Smooth muscle cell (in vitro differentiated cells): Measurements from ENCODE around the gene PTDSS2. TPM values are rescaled to one million over a fixed set of nuclear protein-coding genes. Genes with fewer than 3 reads are reported as not detected.

Experiments used
- DNase-seq: peaks from one replicate; lab custom pipeline; 2025; ENCODE audit not compliant: unreplicated experiment; lab: John Stamatoyannopoulos, UW
- H2AFZ ChIP-seq: fragments of 200-600 bp; sonication (generic); 2 replicates; pipeline ENCODE4 v1.6.0; 2016; ENCODE audit warnings: antibody characterized with exemption, low read depth, mild to moderate bottlenecking
- H3F3A ChIP-seq: fragments of 200-600 bp; sonication (generic); 2 replicates; pipeline ENCODE4 v1.6.0; 2017; ENCODE audit warnings: antibody characterized with exemption, low read depth
- H3K27ac ChIP-seq: fragments of 200-600 bp; sonication (generic); 2 replicates; pipeline ENCODE4 v1.5.1; 2016; ENCODE audit warnings: low read depth, mild to moderate bottlenecking
- H3K27me3 ChIP-seq: fragments of 200-600 bp; sonication (generic); 2 replicates; pipeline ENCODE4 v1.6.1; 2016; ENCODE audit warnings: low read depth, mild to moderate bottlenecking
- H3K36me3 ChIP-seq: fragments of 200-600 bp; sonication (generic); 2 replicates; pipeline ENCODE4 v1.5.1; 2016; ENCODE audit warnings: low read depth
- H3K4me1 ChIP-seq: fragments of 200-600 bp; sonication (generic); 2 replicates; pipeline ENCODE4 v1.5.1; 2016; ENCODE audit warnings: low read depth
- H3K4me2 ChIP-seq: fragments of 200-600 bp; sonication (generic); 2 replicates; pipeline ENCODE4 v1.6.0; 2016; ENCODE audit warnings: mild to moderate bottlenecking
- H3K4me3 ChIP-seq: fragments of 200-600 bp; sonication (generic); 2 replicates; pipeline ENCODE4 v1.5.1; 2016; ENCODE audit warnings: mild to moderate bottlenecking
- H3K79me2 ChIP-seq: fragments of 200-600 bp; sonication (generic); 2 replicates; pipeline ENCODE4 v1.6.0; 2016; ENCODE audit warnings: low read depth, mild to moderate bottlenecking
- H3K9ac ChIP-seq: fragments of 200-600 bp; sonication (generic); 2 replicates; pipeline ENCODE4 v1.6.0; 2016; ENCODE audit warnings: low read depth
- H3K9me3 ChIP-seq: fragments of 200-600 bp; sonication (generic); replicated peaks from 2 replicates; pipeline ENCODE4 v1.5.1; 2016; ENCODE audit warnings: low read depth
- H4K20me1 ChIP-seq: fragments of 200-600 bp; sonication (generic); 2 replicates; pipeline ENCODE4 v1.6.0; 2016; ENCODE audit warnings: low read depth
- WGBS: methylation state at CpG from one replicate; pipeline ENCODE4 v1.1.7; 2016; ENCODE audit warnings: low lambda C conversion rate; 5-methylcytosine and 5-hydroxymethylcytosine counted together
- polyA plus RNA-seq: library from polyadenylated mRNA; unstranded; fragments of >200 nt; fragmentation: Nextera tagmentation; extraction: Ambion mirVana; gene quantifications from 2 replicates; pipeline ENCODE4 v1.2.1, GENCODE V29; 2016
- total RNA-seq: library from RNA; depleted of rRNA; stranded (reverse); fragments of >200 nt; gene quantifications from 2 replicates; pipeline ENCODE4 v1.2.3, GENCODE V29; 2014
- TF ChIP-seq, protein P1 (sequence below): fragments of 200-600 bp; sonication (generic); IDR thresholded peaks from 2 replicates; pipeline ENCODE4 v1.5.1; 2017; ENCODE audit warnings: borderline replicate concordance, mild to moderate bottlenecking, antibody characterized with exemption; ENCODE audit not compliant: insufficient read depth, poor library complexity, severe bottlenecking

The PTDSS2 gene
- total and polyA plus RNA-seq, 2 experiments from 2014 or later = 15.2 to 25.2 TPM

- Histone ChIP-seq H3K27ac (no peak overlapping the region), H2AFZ (no peak overlapping the region), H4K20me1 (no peaks in the 10 kb centered on the region), H3K36me3 (no peaks in the 10 kb centered on the region), H3K4me3 (no peak overlapping the region), H3K4me1 (no peaks in the 10 kb centered on the region), H3K4me2 (no peak overlapping the region), H3K27me3 (no peaks in the 10 kb centered on the region), H3K9me3 (no peaks in the 10 kb centered on the region), H3K79me2 (no peaks in the 10 kb centered on the region), H3F3A (peaks cover 4% of the 10 kb centered on the region), H3K9ac (no peak overlapping the region)
- 89% methylated on average over 16 of the region's 16 CpGs for WGBS
- TF ChIP-seq, protein P1, sequence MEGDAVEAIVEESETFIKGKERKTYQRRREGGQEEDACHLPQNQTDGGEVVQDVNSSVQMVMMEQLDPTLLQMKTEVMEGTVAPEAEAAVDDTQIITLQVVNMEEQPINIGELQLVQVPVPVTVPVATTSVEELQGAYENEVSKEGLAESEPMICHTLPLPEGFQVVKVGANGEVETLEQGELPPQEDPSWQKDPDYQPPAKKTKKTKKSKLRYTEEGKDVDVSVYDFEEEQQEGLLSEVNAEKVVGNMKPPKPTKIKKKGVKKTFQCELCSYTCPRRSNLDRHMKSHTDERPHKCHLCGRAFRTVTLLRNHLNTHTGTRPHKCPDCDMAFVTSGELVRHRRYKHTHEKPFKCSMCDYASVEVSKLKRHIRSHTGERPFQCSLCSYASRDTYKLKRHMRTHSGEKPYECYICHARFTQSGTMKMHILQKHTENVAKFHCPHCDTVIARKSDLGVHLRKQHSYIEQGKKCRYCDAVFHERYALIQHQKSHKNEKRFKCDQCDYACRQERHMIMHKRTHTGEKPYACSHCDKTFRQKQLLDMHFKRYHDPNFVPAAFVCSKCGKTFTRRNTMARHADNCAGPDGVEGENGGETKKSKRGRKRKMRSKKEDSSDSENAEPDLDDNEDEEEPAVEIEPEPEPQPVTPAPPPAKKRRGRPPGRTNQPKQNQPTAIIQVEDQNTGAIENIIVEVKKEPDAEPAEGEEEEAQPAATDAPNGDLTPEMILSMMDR = no peak
- no peak for DNase-seq
Measured at GRCh38 chr11:443542-444199, 6.4 kb upstream of the PTDSS2 start.

DNA sequence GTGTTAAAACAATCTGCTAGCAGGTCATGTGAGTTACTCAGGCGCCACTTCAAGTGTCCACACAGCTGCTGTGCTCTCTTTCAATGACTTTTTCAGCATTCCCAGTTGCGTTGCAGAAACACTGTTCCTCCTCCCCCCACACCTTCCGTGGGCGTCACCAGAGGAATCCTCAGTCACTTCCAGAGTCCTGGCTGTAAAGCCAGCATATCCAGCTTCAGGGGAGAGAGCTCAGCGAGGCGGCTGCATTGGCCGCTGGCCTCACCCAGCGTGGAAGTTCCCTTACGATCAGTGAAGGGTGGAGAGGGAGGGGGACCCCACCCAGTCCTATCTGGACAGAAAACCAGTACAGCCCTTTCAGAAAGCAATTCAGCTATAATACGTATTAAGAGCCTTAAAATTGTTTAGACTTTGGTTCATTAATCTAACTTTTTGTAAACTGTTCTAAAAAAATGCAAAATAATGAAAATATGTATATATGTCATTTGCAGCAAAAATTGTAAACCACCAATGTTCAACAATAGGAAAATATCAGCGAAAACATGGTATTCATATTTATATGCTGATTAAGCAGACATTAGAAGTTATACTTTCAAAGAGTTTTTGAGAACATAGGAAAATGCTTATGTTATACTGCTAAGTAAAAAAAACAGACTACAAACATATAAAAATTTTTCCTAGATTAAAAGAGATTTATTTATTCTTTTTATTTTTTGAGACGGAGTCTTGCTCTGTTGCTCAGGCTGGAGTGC, 5.5 kb upstream of the PTDSS2 start:
- Histone ChIP-seq H3K27me3 (no peaks in the 10 kb centered on the region), H3K36me3 (no peaks in the 10 kb centered on the region), H2AFZ (peak overlapping the region; percentile 76), H3F3A (peaks cover 6% of the 10 kb centered on the region), H4K20me1 (no peaks in the 10 kb centered on the region), H3K79me2 (no peaks in the 10 kb centered on the region), H3K4me1 (no peaks in the 10 kb centered on the region), H3K4me2 (peak overlapping the region; percentile 71), H3K9me3 (no peaks in the 10 kb centered on the region), H3K4me3 (no peak overlapping the region), H3K9ac (no peak overlapping the region), H3K27ac (no peak overlapping the region)
- DNase-seq = no peak
- TF ChIP-seq, protein P1 = no peak
- 38% methylated on average over 12 of the region's 12 CpGs for WGBS

- no peak for DNase-seq
- H3K9me3 ChIP-seq = no peaks in the 10 kb centered on the region
- H3K9ac ChIP-seq = no peak overlapping the region
- H4K20me1 ChIP-seq = peaks cover 1% of the 10 kb centered on the region
- peaks cover 9% of the 10 kb centered on the region for H3K79me2 ChIP-seq
- H3F3A ChIP-seq = peaks cover 6% of the 10 kb centered on the region
- no peaks in the 10 kb centered on the region for H3K36me3 ChIP-seq
- H3K27me3 ChIP-seq = no peaks in the 10 kb centered on the region
- TF ChIP-seq, protein P1 = no peak
- H3K27ac ChIP-seq = no peak overlapping the region
- H3K4me3 ChIP-seq = no peak overlapping the region
- no peak overlapping the region for H3K4me2 ChIP-seq
- peaks cover 1% of the 10 kb centered on the region for H3K4me1 ChIP-seq
- WGBS = 85% methylated on average over 20 of the region's 20 CpGs
- H2AFZ ChIP-seq = no peak overlapping the region
Measured at GRCh38 chr11:445765-446588, 4.1 kb upstream of the PTDSS2 start.
